Activated CD4-positive, alpha-beta T cell treated with anti-CD3 and anti-CD28 coated beads for 48 hours (primary cell): Measurements from ENCODE around the gene AP1S1.
A peak's percentile ranks its signal among the peaks of the same experiment; 100 is the strongest.
"Not testable (repeated sequence)": the region's sequence is repeated elsewhere in the genome, so short reads cannot be mapped to it uniquely, and the experiment has no call there.

ENCODE experiments used
- DNase-seq: peaks from one replicate; pipeline ENCODE4 v3.0.0-alpha.2; 2020

AP1S1 gene

DNA sequence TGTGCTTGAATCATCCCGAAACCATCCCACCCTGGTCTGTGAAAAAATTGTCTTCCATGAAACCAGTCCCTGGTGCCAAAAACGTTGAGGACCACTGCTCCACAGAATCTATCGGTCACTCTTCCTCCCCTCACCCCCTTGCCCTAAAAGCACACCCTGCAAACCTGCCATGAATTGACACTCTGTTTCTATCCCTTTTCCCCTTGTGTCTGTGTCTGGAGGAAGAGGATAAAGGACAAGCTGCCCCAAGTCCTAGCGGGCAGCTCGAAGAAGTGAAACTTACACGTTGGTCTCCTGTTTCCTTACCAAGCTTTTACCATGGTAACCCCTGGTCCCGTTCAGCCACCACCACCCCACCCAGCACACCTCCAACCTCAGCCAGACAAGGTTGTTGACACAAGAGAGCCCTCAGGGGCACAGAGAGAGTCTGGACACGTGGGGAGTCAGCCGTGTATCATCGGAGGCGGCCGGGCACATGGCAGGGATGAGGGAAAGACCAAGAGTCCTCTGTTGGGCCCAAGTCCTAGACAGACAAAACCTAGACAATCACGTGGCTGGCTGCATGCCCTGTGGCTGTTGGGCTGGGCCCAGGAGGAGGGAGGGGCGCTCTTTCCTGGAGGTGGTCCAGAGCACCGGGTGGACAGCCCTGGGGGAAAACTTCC lies 28.2 kb upstream of the AP1S1 start:
- DNase-seq: no peak

DNA sequence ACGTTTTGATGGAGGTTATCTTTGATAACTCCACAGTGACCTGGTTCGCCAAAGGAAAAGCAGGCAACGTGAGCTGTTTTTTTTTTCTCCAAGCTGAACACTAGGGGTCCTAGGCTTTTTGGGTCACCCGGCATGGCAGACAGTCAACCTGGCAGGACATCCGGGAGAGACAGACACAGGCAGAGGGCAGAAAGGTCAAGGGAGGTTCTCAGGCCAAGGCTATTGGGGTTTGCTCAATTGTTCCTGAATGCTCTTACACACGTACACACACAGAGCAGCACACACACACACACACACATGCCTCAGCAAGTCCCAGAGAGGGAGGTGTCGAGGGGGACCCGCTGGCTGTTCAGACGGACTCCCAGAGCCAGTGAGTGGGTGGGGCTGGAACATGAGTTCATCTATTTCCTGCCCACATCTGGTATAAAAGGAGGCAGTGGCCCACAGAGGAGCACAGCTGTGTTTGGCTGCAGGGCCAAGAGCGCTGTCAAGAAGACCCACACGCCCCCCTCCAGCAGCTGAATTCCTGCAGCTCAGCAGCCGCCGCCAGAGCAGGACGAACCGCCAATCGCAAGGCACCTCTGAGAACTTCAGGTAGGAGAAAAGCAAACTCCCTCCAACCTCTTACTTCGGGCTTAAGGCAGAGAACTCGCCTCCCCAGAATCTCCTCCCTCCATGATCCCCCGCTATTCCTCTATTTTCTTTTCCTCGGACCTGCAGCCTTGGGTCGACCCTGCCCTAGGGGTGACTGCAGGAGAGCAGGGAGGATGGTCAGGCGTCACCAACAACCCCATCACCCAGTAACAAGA lies 27.4 kb upstream of the AP1S1 start, which contains the start of gene SERPINE1:
TSS of gene SERPINE1 (plus strand) at position 454 of the 809 bp plus-strand sequence. CDS start 1,290 bp downstream, outside the sequence.
- peak; percentile 48 for DNase-seq

DNA sequence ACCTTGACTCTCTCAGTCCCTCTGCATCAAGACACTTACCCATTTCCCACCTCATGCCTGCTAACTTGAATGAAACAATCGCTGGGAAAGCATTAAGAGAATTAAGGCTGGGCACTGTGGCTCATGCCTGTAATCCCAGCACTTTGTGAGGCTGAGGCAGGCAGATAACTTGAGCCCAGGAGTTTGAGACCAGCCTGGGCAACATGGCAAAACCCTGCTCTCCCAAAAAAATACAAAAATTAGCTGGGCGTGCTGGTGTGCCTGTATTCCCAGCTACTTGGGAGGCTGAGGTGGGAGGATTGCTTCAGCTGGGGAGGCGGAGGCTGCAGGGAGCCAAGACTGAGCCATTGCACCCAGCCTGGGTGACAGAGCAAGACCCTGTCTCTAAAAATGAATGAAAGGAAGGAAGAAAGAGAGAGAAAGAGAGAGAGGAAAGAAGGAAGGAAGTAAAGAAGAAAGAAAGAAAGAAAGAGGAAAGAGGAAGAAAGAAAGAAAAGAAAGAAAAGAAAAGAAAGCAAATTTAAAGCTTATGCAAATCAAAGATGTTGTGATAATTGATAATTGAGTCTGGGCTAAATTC lies 26.7 kb upstream of the AP1S1 start:
- DNase-seq: no peak

DNA sequence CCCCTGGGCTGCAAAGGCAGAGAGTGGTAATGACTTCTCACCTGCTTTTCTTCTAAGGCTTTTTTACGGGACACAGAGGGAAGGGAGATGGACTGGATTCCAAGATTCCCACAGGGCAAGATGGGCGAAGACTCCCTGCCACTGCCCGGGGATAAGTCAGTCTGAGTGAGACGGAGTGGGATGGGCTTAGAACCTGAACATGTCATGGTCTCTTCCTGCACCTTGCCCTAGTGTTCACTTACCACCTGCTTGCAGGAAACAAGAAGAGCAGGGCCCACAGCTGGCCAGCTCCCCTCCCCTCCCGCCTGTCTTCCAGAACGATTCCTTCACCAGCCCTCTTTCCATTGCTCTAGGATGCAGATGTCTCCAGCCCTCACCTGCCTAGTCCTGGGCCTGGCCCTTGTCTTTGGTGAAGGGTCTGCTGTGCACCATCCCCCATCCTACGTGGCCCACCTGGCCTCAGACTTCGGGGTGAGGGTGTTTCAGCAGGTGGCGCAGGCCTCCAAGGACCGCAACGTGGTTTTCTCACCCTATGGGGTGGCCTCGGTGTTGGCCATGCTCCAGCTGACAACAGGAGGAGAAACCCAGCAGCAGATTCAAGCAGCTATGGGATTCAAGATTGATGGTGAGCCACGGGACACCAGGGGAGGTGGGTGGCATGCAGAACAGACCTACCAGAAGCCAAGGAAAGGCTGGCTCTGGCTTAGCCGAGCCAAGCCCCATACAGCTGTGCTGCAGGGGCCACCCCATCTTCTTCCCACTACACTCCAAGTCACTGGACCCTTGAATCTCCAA lies 26.0 kb upstream of the AP1S1 start:
- DNase-seq: no peak

DNA sequence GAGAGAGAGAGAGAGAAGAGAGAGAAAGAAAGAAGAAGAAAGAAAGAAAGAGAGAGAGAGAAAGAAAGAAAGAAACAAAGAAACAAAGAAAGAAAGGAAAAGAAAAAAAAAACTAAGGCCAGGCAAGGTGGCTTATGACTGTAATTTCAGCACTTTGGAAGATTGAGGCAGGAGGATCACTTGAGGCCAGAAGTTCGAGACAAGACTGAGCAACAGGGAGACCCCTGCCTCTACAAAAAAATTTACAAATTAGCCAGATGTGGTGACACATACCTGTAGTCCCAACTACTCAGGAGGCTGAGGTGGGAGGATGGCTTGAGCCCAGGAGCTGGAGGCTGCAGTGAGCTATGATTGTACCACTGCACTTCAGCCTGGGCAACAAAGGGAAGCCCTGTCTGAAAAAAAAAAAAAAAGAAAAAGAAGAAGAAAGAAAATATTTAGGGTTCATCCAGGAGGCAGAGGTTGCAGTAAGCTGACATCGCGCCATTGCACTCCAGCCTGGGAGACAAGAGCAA lies 24.6 kb upstream of the AP1S1 start:
- DNase-seq: no peak

DNA sequence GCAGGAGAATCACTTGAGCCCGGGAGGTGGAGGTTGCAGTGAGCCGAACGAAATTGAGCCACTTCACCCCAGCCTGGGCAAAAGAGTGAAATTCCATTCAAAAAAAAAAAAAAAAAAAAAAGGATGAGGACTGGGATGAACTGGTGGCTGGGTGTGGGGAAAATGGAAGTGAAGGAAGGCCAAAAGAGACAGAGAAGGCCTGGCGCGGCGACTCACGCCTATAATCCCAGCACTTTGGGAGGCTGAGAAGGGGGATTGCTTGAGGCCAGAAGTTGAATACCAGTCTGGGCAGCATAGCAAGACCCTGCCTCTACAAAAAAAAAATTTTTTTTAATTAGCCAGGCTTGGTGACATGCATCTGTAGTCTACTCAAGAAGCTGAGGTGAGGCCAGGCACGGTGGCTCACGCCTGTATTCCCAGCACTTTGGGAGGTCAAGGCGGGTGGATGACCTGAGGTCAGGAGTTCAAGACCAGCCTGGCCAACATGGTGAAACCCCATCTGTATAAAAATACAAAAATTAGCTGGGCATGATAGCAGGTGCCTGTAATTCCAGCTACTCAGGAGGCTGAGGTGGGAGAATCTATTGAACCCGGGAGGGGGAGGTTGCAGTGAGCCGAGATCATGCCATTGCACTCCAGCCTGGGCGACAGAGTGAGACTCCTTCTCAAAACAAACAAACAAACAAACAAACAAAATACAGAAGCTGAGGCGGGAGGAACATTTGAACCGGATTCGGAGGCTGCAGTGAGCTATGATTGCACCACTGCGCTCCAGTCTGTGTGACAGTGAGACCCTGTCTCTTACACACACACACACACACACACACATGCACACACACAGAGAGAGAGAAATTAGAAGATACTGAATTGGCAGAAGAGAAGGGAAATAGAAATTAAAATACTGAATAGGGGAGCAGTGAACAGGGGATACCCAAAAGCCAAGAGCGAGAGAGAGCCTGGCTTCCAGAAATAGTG lies 21.4 kb upstream of the AP1S1 start:
- not testable (repeated sequence) for DNase-seq

DNA sequence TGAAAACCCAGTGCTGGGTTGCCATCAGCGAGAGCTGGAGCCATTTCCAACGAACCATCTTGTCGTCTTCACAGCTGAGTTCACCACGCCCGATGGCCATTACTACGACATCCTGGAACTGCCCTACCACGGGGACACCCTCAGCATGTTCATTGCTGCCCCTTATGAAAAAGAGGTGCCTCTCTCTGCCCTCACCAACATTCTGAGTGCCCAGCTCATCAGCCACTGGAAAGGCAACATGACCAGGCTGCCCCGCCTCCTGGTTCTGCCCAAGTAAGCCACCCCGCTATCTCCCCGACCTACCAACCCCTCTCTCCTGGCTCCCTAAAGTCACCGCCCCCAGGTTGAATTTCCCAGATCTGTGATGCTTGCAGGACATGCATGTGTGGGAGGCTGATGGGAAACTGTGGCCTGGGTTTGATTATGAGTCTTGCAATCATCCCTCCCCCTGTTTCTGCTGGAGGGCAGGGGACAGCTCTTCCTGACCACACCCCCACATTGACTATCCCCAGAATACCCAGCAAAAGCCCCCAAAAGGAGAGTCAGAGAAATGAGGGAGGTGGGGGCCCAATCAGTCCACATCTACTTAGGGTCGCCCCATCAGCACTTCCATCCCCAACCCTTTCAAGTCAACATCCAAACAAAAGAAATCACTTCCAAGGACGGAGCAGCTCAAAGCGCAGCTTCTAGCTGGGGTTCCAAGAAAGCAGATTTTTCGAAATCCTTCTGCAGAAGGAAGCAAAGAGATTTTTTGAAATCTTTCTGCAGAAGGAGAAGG lies 20.5 kb upstream of the AP1S1 start:
- DNase-seq: no peak

- no peak for DNase-seq
Observed at GRCh38 chr7:101134399-101134980, 19.8 kb upstream of the AP1S1 start.

DNA sequence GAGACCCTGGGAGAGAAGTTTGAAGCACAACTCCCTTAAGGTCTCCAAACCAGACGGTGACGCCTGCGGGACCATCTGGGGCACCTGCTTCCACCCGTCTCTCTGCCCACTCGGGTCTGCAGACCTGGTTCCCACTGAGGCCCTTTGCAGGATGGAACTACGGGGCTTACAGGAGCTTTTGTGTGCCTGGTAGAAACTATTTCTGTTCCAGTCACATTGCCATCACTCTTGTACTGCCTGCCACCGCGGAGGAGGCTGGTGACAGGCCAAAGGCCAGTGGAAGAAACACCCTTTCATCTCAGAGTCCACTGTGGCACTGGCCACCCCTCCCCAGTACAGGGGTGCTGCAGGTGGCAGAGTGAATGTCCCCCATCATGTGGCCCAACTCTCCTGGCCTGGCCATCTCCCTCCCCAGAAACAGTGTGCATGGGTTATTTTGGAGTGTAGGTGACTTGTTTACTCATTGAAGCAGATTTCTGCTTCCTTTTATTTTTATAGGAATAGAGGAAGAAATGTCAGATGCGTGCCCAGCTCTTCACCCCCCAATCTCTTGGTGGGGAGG lies 16.5 kb upstream of the AP1S1 start:
- no peak for DNase-seq

DNA sequence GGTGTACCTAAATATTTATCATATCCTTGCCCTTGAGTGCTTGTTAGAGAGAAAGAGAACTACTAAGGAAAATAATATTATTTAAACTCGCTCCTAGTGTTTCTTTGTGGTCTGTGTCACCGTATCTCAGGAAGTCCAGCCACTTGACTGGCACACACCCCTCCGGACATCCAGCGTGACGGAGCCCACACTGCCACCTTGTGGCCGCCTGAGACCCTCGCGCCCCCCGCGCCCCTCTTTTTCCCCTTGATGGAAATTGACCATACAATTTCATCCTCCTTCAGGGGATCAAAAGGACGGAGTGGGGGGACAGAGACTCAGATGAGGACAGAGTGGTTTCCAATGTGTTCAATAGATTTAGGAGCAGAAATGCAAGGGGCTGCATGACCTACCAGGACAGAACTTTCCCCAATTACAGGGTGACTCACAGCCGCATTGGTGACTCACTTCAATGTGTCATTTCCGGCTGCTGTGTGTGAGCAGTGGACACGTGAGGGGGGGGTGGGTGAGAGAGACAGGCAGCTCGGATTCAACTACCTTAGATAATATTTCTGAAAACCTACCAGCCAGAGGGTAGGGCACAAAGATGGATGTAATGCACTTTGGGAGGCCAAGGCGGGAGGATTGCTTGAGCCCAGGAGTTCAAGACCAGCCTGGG lies 15.9 kb upstream of the AP1S1 start:
- peak; percentile 91 for DNase-seq

- DNase-seq: no peak
Observed at GRCh38 chr7:101140339-101140699, 14.0 kb upstream of the AP1S1 start.

DNA sequence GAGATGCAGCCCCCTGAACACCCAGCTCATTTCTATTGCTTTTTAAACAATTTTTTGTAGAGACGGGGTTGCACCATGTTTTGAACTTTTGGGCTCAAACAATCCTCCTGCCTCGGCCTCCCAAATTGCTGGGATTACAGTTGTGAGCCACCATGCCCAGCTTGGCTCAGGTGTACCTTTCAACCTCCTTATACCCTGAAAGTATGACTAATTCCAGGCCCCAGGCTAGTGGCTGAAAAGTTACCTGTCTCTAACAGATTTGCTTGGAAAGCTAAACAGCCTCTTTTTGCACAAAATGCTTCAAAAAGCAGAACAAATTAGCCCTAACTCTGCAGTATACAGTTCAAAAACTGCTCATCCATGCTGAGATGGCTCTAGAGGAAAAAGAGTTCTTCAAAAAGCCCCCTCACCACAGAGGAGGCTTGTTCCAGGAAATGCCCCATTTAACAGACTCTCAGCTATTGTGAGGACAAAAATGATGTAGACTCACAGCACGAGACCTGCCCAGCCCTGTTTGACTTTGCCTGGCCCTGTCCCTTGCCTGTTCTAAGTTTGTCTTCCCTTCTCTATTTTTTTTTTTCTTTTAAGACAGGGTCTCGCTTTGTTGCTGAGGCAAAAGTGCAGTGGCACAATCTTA lies 13.4 kb upstream of the AP1S1 start:
- DNase-seq: no peak

GRCh38 chr7:101151908-101152651 lies 2.2 kb upstream of the AP1S1 start:
- no peak for DNase-seq

DNA sequence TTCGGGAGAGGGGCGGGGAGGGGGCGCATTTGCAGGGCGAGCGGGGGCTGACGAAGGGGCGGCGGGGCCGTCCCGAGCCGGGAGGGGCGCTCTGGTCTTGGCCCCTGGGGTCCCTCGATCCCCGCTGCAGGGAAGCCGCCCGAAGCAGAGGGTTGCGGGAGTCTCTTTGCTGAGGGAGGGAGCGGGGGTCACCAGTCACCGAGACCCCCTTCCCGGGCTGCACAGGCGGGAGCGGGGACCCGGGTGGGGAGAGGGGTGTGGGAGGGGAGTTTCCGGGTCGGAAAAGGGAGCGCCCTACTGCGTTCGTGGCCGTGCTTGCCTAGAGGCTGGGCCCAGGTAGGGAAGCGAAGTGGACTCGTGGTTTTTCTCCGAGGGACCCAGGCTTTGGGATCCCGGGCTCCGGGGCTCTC lies 422 bp downstream of the AP1S1 start:
- DNase-seq: no peak

DNA sequence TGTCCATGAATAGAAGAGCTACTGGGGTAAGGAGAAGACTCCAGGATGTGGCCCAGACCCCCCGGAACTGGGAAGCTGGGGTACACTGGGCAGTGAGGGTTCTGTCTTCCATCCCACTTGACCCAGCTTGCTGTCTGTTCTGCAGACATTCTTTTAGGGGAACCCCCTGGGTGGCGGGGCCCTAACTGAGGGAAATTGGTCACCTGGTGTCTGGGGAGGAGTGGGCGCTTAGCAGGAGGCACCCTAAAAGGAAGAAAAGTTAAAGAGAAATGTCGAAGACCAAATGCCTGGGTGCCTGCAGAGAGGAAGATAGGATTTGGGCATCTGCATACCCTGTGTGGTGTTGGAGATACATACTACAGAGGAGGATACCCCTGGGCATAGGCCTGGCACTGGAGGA lies 1.0 kb downstream of the AP1S1 start:
- no peak for DNase-seq

DNA sequence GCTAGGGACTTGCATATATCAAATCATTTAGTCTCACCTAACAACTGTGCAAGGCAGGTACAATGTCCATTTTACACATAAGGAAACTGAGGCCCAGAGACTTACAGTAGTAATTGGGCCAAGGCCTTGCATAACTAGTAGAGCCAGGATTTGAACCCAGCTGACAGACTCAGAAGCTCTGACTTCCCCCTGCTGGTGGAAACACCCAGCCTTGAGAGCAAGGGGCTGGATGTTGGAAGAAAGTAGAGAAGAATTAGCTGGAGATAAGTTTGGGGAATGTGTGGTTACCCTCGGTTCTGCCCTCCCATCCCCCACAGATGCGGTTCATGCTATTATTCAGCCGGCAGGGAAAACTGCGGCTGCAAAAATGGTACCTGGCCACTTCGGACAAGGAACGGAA lies 2.0 kb downstream of the AP1S1 start:
- DNase-seq: no peak

- no peak for DNase-seq
Observed at GRCh38 chr7:101156866-101157589, 2.8 kb downstream of the AP1S1 start.
